GM12875 (cell line): Measurements from ENCODE around the gene SLC35D1.

ENCODE experiments used
- H3K4me3 ChIP-seq: one replicate; pipeline ENCODE4 v1.5.1; 2011; ENCODE audit warnings: low read depth, low read length, control low read depth
- TF ChIP-seq, protein P1 (sequence below): IDR thresholded peaks from 2 replicates; pipeline ENCODE4 v1.5.1; 2011; ENCODE audit warnings: low read depth, mild to moderate bottlenecking, control low read depth, inconsistent platforms, low read length, moderate library complexity, borderline replicate concordance; ENCODE audit not compliant: insufficient read depth

SLC35D1 gene

GRCh38 chr1:67051196-67051595 lies 2.8 kb downstream of the SLC35D1 start:
- H3K4me3 ChIP-seq, result no peak overlapping the region
- TF ChIP-seq, protein P1, sequence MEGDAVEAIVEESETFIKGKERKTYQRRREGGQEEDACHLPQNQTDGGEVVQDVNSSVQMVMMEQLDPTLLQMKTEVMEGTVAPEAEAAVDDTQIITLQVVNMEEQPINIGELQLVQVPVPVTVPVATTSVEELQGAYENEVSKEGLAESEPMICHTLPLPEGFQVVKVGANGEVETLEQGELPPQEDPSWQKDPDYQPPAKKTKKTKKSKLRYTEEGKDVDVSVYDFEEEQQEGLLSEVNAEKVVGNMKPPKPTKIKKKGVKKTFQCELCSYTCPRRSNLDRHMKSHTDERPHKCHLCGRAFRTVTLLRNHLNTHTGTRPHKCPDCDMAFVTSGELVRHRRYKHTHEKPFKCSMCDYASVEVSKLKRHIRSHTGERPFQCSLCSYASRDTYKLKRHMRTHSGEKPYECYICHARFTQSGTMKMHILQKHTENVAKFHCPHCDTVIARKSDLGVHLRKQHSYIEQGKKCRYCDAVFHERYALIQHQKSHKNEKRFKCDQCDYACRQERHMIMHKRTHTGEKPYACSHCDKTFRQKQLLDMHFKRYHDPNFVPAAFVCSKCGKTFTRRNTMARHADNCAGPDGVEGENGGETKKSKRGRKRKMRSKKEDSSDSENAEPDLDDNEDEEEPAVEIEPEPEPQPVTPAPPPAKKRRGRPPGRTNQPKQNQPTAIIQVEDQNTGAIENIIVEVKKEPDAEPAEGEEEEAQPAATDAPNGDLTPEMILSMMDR, result no peak

DNA sequence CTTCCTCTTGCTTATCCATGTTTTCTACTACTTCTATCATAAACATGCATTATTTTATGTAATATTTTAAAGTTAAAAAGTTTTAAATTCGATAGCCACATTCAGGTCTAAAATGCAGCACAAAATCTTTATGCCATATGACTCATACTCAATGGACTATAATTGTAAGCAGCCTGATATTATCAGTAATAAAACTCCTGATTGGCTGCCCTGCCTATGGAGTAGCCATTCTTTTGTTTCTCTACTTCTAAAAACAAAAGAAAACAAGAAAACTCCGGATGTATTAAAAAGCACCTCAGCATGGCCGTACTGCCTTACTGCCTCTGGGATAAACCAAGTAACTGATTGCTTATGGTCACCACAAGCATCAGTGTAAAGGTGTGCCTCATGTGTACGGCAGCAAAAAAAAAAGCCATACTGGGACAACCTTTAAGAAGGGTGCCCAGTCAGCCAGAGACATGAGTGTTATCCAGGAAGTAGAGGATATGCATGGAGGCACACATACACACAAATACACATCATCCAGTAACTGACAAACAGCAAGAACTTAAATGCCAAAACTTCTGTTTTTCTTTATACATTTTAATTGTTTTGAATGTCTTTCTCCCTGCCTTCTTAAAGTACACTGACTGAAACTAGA lies 9.2 kb downstream of the SLC35D1 start:
- H3K4me3 ChIP-seq, result no peak overlapping the region
- TF ChIP-seq, protein P1, result no peak

DNA sequence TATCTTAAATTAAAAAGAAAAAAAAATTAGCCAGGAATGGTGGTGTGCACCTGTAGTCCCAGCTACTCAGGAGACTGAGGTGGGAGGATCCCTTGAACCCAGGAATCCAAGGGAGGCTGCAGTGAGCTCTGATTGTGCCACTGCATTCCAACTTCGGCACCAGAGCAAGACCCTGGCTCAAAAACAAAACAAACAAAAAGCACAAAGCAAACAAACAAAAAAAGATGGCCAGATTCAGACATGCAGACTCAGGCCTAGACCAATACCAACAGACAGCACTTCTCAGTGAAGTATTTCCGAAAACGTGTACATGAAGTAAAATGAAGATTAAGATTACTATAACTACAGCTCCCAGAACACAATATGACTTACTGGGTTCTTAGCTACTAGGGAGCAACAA lies 10.6 kb downstream of the SLC35D1 start:
- TF ChIP-seq, protein P1, result no peak
- no peak overlapping the region for H3K4me3 ChIP-seq

DNA sequence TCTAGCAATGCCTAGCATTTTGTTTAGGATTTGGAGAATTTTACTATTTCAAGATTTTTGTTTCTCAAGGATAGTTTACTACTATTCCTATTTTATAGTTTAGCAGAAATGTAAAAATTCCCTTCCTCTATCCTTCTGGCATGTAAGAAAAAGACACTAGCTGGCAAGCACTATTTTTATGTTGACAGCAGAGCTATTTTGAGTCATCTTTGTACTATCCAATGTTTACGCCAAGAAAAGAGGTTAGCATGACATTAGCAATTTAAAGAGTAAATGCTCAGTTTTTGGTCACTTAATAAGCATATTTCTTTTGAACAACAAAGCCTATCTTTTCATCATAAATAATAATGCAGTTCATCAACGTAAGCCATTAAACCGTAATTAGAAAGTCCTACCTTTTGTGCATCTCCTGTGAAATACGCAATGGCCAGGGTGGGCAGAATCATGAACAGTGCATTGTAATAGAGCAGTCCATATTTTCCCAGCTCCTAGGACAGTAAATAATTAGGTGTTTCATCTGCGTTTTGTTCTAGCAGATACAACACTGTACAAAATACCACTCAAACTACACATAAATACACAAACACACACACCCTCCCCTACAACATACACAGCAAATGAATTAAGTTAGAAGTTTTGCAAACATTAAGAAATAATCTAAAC lies 12.0 kb downstream of the SLC35D1 start:
- H3K4me3 ChIP-seq, result no peak overlapping the region
- TF ChIP-seq, protein P1, result no peak

- TF ChIP-seq, protein P1, result no peak
- no peak overlapping the region for H3K4me3 ChIP-seq
Measured at GRCh38 chr1:67040405-67040804, 13.5 kb downstream of the SLC35D1 start.

- no peak overlapping the region for H3K4me3 ChIP-seq
- TF ChIP-seq, protein P1, result no peak
Measured at GRCh38 chr1:67031859-67032247, 22.1 kb downstream of the SLC35D1 start.
